Activated CD4-positive, alpha-beta memory T cell treated with anti-CD3 and anti-CD28 coated beads for 36 hours (primary cell): Measurements from ENCODE around the gene ARHGAP15. TPM values are rescaled to one million over a fixed set of nuclear protein-coding genes. Genes with fewer than 3 reads are reported as not detected.

ENCODE experiments used
- CTCF ChIA-PET: fragments of 350-600 bp; sonication (Branson Sonifier 250); formaldehyde crosslinking; loops from one replicate; lab custom pipeline; 2021; ENCODE audit warnings: antibody characterized with exemption, inconsistent platforms; lab: Charles Lee
- POLR2A ChIA-PET: fragments of 350-600 bp; sonication (Branson Sonifier 250); formaldehyde crosslinking; loops from one replicate; lab custom pipeline; 2021; ENCODE audit warnings: antibody characterized with exemption; lab: Charles Lee
- DNase-seq: peaks from one replicate; pipeline ENCODE4 v3.0.0-alpha.2; 2020
- H3K27ac Mint-ChIP-seq: one replicate; pipeline ENCODE4 v1.8.0; 2021; ENCODE audit warnings: mixed read lengths
- H3K27me3 Mint-ChIP-seq: one replicate; pipeline ENCODE4 v1.8.0; 2021; ENCODE audit warnings: mixed read lengths
- H3K36me3 Mint-ChIP-seq: one replicate; pipeline ENCODE4 v1.8.0; 2021; ENCODE audit warnings: mixed read lengths
- H3K4me1 Mint-ChIP-seq: one replicate; pipeline ENCODE4 v1.8.0; 2021; ENCODE audit warnings: low read depth, mixed read lengths
- H3K4me3 Mint-ChIP-seq: one replicate; pipeline ENCODE4 v1.8.0; 2021; ENCODE audit warnings: mild to moderate bottlenecking, mixed read lengths
- H3K9me3 Mint-ChIP-seq: one replicate; pipeline ENCODE4 v1.8.0; 2021; ENCODE audit warnings: mixed read lengths
- intact Hi-C: fragments of 100-400 bp; cut with micrococcal nuclease; formaldehyde crosslinking; loops from one replicate; pipeline ENCODE4 v1.15.1; 2023
- total RNA-seq, 2 experiments: library from RNA; stranded (reverse); gene quantifications; one replicate each; pipeline ENCODE4 v1.2.3, GENCODE V29; 2021

ARHGAP15 gene
- total RNA-seq, 2 experiments from 2014 or later: 70.2 to 71.2 TPM

DNA sequence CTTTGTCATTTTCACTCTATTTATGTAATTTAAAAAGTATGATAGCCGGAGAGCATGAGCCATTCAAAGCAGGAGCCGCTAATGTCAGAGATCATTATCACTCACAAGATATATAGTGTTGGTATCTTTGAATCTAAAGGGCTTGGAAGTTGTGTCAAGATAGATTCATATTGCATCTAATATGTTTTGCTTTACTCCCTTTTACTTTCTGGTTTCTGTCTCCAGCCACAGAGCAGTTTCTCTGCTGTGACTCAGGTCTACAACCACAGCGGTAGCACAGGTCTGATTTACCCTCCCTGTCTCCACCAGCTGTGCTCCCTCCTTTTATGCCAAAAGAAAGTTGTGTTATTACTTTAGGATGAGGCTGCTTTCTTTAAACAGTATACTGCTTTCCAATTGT is 424.0 kb downstream of the ARHGAP15 start:
- ChIA-PET POLR2A (no interaction called here), CTCF (no interaction called here)
- H3K9me3 Mint-ChIP-seq: no peaks in the 10 kb centered on the region
- no peaks in the 10 kb centered on the region for H3K27me3 Mint-ChIP-seq
- H3K27ac Mint-ChIP-seq: no peak overlapping the region
- H3K4me3 Mint-ChIP-seq: no peak overlapping the region
- peaks cover 17% of the 10 kb centered on the region for H3K36me3 Mint-ChIP-seq
- DNase-seq: peak; percentile 60
- intact Hi-C loops: loop anchor here (2.0 to 5.0 kb wide), 2 partner anchors 86 to 152 kb away; no protein-coding TSS in a partner anchor
- peaks cover 15% of the 10 kb centered on the region for H3K4me1 Mint-ChIP-seq

DNA sequence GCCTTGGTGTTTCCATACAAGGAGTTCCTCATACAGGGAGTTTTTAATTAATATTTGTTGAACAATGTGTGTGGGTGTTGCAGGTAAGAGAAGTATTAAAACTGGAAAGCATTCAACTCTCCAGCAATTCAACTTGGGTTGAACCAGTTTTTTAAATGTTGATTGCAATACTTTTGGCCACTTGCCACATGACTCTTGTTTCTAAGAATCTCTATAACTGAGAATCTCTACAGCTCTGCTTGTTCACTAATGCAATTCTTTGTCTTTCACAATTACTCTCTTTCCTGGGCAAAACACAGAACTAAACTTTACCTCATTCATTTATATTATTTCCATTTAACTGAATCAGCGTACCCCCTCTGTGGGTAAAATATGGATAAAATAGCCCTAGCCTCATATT is 429.4 kb downstream of the ARHGAP15 start:
- no peaks in the 10 kb centered on the region for H3K9me3 Mint-ChIP-seq
- intact Hi-C loops: no loop called here
- DNase-seq: no peak
- H3K36me3 Mint-ChIP-seq: peaks cover 41% of the 10 kb centered on the region
- H3K27ac Mint-ChIP-seq: peak overlapping the region; percentile 9
- H3K27me3 Mint-ChIP-seq: no peaks in the 10 kb centered on the region
- ChIA-PET CTCF (no interaction called here), POLR2A (no interaction called here)
- peaks cover 23% of the 10 kb centered on the region for H3K4me1 Mint-ChIP-seq
- H3K4me3 Mint-ChIP-seq: no peak overlapping the region

DNA sequence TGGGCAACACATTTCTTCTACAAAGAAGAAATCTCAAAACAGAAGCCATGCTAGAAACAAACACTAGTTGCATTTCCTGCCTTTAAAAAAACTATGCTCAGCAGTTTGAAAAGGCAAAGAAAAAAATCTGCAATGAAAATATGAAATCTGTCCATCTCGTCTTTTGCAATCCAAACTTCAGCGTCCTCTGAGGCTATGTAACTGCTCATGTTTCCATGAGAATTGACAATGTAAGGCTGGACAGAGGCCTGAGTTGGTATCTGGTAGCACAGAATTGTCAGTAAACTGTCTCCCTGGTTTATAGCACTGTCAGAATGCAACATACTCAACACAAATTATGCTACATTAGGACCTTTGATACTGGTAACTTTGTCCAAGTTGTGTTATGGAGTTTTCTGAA is 429.9 kb downstream of the ARHGAP15 start:
- H3K27ac Mint-ChIP-seq: no peak overlapping the region
- ChIA-PET POLR2A (no interaction called here), CTCF (no interaction called here)
- peaks cover 23% of the 10 kb centered on the region for H3K4me1 Mint-ChIP-seq
- no peak overlapping the region for H3K4me3 Mint-ChIP-seq
- no peak for DNase-seq
- H3K27me3 Mint-ChIP-seq: no peaks in the 10 kb centered on the region
- peaks cover 44% of the 10 kb centered on the region for H3K36me3 Mint-ChIP-seq
- no peaks in the 10 kb centered on the region for H3K9me3 Mint-ChIP-seq
- intact Hi-C loops: no loop called here

DNA sequence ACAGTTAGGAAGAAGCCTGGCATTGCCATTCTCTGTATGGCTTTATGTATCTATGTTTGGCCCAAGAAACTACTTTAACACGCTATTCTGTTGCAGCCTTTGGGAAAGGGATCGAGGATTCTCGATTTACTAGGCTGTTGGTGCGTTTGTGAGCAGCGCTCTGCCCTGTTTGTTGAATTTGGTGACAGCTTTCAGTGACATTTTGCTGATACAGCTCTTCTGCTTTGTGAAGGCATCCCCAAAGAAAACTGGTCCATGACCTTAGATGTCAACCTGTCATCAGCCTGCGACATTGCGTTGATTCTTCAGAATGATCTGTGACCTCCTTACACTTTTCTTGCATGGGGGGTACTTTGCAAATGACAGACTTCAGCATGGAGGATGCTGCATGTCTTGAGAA is 431.5 kb downstream of the ARHGAP15 start:
- Mint-ChIP-seq H3K4me3 (no peak overlapping the region), H3K27ac (no peak overlapping the region), H3K4me1 (peaks cover 23% of the 10 kb centered on the region), H3K27me3 (no peaks in the 10 kb centered on the region), H3K36me3 (peaks cover 47% of the 10 kb centered on the region), H3K9me3 (no peaks in the 10 kb centered on the region)
- intact Hi-C loops: no loop called here
- DNase-seq: no peak
- CTCF ChIA-PET: no interaction called here
- POLR2A ChIA-PET: no interaction called here

DNA sequence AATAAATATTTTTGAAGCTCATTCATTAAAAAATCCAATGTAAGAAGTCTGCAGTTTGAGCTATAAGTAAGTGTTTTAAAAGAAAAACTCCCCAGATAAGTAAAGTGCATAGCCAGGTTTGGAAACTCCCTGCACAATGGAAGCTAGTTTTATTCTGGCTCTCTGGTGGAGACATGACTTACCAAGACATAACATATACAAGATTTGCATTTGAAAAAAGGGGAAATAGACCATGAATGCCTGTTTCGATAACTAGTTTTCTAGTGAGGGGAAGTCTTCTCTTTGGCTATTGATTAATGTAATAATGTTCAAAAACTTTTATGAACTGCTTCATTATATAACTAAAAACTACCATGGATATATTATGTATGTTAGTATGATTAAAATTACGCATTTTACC is 435.2 kb downstream of the ARHGAP15 start:
- no peak overlapping the region for H3K27ac Mint-ChIP-seq
- no peaks in the 10 kb centered on the region for H3K27me3 Mint-ChIP-seq
- peaks cover 2% of the 10 kb centered on the region for H3K9me3 Mint-ChIP-seq
- ChIA-PET POLR2A (no interaction called here), CTCF (no interaction called here)
- intact Hi-C loops: no loop called here
- no peak for DNase-seq
- H3K36me3 Mint-ChIP-seq: peaks cover 51% of the 10 kb centered on the region
- H3K4me1 Mint-ChIP-seq: peaks cover 8% of the 10 kb centered on the region
- no peak overlapping the region for H3K4me3 Mint-ChIP-seq

DNA sequence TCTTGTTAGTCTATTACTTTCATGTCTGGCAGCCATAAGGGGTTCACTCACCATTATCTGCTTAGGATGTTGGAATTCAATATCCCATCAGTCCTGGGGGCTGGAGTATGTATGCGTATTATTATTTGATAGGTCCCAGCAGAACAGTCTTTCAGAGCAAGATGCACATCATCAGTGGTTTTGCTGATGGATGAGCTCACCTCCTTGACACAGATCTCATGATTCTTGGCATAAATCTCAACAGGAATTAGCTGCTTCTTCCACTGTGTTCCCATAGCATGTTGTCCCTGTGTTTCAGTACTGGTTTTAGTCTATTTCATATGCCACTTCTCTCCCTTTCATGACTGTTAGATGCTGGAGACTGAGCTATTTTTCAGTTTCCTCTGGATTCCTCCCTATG is 442.5 kb downstream of the ARHGAP15 start:
- Mint-ChIP-seq H3K4me3 (no peak overlapping the region), H3K27ac (no peak overlapping the region), H3K9me3 (peaks cover 2% of the 10 kb centered on the region), H3K36me3 (peaks cover 17% of the 10 kb centered on the region), H3K4me1 (peaks cover 15% of the 10 kb centered on the region), H3K27me3 (no peaks in the 10 kb centered on the region)
- no peak for DNase-seq
- intact Hi-C loops: no loop called here
- ChIA-PET POLR2A (no interaction called here), CTCF (no interaction called here)

DNA sequence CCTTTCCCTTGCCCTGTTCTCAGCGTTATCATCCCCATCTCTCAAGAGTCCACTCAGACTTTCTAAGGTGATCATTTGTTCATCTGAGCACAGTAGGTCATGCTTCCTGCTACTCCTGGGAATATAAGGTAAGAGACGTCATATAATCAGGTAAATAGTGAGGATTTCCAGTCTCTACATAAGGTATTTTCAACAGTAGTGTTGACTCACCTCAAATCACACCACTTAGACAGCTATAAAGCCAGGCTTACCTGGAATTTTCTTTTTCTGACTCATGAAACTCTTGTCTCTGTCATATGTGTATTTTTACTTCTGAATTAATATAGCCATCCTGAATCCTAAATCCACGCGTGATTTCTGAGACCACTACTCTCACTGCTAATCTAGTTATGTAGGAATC is 443.2 kb downstream of the ARHGAP15 start:
- ChIA-PET CTCF (no interaction called here), POLR2A (interaction anchor here (0.7 kb wide), 1 partner anchor 943 kb away, joined by 3 read pairs; no protein-coding TSS in a partner anchor)
- Mint-ChIP-seq H3K27ac (no peak overlapping the region), H3K4me1 (peaks cover 15% of the 10 kb centered on the region), H3K9me3 (no peaks in the 10 kb centered on the region), H3K27me3 (no peaks in the 10 kb centered on the region), H3K36me3 (peaks cover 14% of the 10 kb centered on the region), H3K4me3 (no peak overlapping the region)
- no peak for DNase-seq
- intact Hi-C loops: no loop called here

DNA sequence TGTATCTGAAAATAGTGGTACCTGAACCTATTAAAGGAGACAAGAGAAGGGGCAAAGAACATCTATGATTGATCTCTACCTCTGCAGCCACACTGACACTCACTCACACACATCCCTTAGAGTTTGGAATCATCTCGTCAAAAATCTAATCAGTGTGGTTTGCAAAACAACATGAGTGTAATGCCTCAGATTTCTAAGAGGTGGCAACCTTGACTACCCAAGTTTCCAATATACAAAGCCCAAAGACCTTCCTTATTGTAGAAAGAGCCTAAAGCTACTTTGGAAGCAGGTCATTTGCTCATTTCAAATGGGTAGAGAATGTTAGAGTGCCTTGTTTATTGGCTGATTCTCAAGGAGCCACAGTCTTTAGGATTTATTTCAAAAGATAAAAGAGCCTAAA is 444.9 kb downstream of the ARHGAP15 start:
- H3K27me3 Mint-ChIP-seq: no peaks in the 10 kb centered on the region
- ChIA-PET CTCF (no interaction called here), POLR2A (no interaction called here)
- peaks cover 4% of the 10 kb centered on the region for H3K36me3 Mint-ChIP-seq
- no peak overlapping the region for H3K4me3 Mint-ChIP-seq
- intact Hi-C loops: no loop called here
- no peak overlapping the region for H3K27ac Mint-ChIP-seq
- H3K9me3 Mint-ChIP-seq: no peaks in the 10 kb centered on the region
- peaks cover 15% of the 10 kb centered on the region for H3K4me1 Mint-ChIP-seq
- no peak for DNase-seq

DNA sequence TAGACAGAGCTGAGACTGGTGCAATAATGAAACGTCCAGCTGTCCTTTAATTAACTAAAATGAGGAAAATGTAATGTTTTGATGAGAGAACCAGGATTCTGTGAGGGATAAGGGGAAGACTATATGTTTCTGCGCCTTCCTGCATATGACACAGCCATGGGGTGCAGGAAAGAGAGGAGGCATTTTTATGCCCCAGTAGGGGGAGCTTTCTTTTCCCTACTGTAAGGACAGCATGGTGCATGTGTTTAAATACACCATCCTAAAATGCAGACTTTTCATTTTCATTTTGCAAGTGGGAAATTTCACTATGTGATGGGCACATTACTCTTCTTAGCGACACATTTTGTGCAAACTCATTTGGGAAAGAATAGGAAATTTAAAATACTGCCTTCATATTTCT is 446.1 kb downstream of the ARHGAP15 start:
- no peaks in the 10 kb centered on the region for H3K9me3 Mint-ChIP-seq
- no peak overlapping the region for H3K27ac Mint-ChIP-seq
- DNase-seq: no peak
- H3K27me3 Mint-ChIP-seq: no peaks in the 10 kb centered on the region
- ChIA-PET POLR2A (no interaction called here), CTCF (interaction anchor here (1.2 kb wide), 1 partner anchor 29 kb away, joined by 3 read pairs; no protein-coding TSS in a partner anchor)
- intact Hi-C loops: no loop called here
- no peak overlapping the region for H3K4me3 Mint-ChIP-seq
- peaks cover 8% of the 10 kb centered on the region for H3K36me3 Mint-ChIP-seq
- H3K4me1 Mint-ChIP-seq: peaks cover 19% of the 10 kb centered on the region

DNA sequence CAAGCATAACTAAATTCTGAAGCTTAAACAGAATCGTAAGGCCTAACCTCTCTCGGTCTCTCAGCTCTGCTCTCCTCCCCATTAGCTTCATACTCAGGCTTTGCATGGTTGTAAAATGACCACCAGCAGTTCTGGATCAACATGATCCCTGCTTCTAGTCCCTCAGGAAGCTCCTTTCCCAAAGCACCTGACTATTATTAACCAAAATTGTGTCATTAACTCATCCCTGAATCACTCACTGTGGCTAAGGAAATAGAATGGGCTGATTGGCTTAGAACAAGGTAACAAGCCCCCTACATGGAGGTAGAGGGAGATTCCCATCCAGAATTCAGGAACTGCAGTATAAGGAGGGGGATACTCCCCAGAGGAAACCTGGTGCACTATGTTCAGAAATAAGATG is 448.3 kb downstream of the ARHGAP15 start:
- no peak for DNase-seq
- Mint-ChIP-seq H3K4me1 (peaks cover 31% of the 10 kb centered on the region), H3K4me3 (no peak overlapping the region), H3K9me3 (no peaks in the 10 kb centered on the region), H3K27ac (no peak overlapping the region), H3K36me3 (peaks cover 12% of the 10 kb centered on the region), H3K27me3 (no peaks in the 10 kb centered on the region)
- CTCF ChIA-PET: interaction anchor here (0.7 kb wide), 1 partner anchor 293 kb away, joined by 3 read pairs; no protein-coding TSS in a partner anchor
- POLR2A ChIA-PET: no interaction called here
- intact Hi-C loops: no loop called here

DNA sequence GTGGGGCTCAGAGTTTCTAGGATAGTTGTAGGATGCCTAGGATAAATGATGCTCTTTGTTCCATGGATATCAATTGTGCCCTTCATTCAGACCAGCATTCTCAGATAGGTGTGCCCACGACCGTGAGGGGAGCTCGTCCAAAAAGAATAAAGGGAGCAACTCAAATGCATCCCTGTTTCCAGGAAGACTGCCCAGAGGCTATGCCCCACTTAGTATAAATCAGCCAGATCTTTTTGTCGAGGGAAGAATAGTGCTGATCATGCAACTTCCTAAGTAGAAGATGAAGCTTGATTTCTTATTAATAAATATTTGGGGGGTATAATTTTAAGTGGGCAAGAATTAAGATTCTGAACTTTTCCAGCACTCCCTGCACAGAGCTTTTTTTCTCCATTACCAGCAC is 450.2 kb downstream of the ARHGAP15 start:
- Mint-ChIP-seq H3K4me1 (peaks cover 36% of the 10 kb centered on the region), H3K4me3 (no peak overlapping the region), H3K36me3 (peaks cover 22% of the 10 kb centered on the region), H3K9me3 (peaks cover 3% of the 10 kb centered on the region), H3K27ac (no peak overlapping the region), H3K27me3 (no peaks in the 10 kb centered on the region)
- ChIA-PET CTCF (no interaction called here), POLR2A (no interaction called here)
- no peak for DNase-seq
- intact Hi-C loops: no loop called here

DNA sequence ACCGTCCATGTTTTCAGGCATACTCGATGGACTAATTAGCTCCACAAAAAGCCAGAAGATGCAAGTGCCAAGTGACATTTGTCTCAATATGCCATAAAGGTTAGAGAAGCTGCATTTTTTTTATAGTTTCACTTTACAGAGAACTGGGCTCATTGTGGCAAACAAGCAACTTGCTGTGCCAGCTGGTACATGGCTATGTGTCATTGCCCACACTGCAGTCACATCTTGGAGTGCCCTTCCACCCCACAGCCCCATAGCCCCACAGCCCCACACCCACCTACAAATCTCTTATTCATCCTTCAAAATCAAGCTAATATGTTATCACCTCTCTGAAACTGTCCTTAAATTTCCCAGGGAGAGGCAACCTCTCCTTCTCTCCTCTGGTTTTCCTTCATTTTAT is 451.9 kb downstream of the ARHGAP15 start:
- Mint-ChIP-seq H3K4me1 (peaks cover 29% of the 10 kb centered on the region), H3K4me3 (no peak overlapping the region), H3K9me3 (peaks cover 5% of the 10 kb centered on the region), H3K27ac (peak overlapping the region; percentile 58), H3K36me3 (peaks cover 31% of the 10 kb centered on the region), H3K27me3 (no peaks in the 10 kb centered on the region)
- intact Hi-C loops: no loop called here
- peak; percentile 36 for DNase-seq
- ChIA-PET POLR2A (interaction anchor here (0.6 kb wide), 1 partner anchor 15 kb away, joined by 3 read pairs; no protein-coding TSS in a partner anchor), CTCF (interaction anchor here (0.8 to 1.4 kb wide), 3 partner anchors 109 to 470 kb away, joined by 3 to 4 read pairs (median 3); no protein-coding TSS in a partner anchor)

DNA sequence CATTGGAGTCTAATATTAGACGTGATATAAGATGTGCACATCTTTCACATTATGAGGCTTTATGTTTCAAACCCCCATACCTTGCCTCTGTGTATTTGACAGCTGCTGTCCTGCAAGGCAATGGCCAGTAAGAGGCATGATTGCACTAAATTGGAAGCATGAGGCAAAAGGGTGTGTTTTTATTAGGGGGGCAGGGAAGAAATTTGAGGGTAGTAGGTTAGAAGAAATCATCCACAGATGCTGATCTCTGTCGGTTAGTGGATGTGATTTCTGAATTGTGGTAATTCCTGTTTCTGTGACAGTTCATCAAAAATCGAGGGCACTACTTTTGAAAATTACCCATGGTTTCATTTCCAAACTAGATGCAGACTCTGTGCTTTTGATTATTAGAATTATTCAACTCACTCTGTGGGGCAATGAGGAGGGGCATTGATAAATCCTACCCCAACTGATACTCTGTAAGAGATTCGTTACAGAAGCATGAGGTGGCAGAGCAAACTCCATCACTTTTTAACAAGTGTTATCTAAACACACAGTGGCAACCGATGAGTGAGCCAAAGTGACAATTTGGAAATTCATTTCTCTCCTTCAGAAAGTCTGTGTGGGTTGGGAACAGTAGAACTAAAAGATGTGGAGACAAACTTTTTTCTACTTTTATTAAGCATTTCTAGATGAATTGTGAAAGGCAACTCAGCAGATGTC is 453.0 kb downstream of the ARHGAP15 start:
- POLR2A ChIA-PET: no interaction called here

More for the DNA sequence above, 453.0 kb downstream of the ARHGAP15 start:
- Mint-ChIP-seq H3K36me3 (peaks cover 34% of the 10 kb centered on the region), H3K4me1 (peaks cover 34% of the 10 kb centered on the region), H3K27me3 (no peaks in the 10 kb centered on the region), H3K4me3 (peak overlapping the region; percentile 8), H3K9me3 (peaks cover 5% of the 10 kb centered on the region), H3K27ac (peak overlapping the region; percentile 60)
- intact Hi-C loops: no loop called here
- CTCF ChIA-PET: no interaction called here
- DNase-seq: no peak
